CD4-positive, CD25-positive, alpha-beta regulatory T cell (primary cell): ENCODE measurements around the gene CBFA2T2. TPM values are rescaled to one million over a fixed set of nuclear protein-coding genes. Genes with fewer than 3 reads are reported as not detected.
"Not testable (repeated sequence)": the region's sequence is repeated elsewhere in the genome, so short reads cannot be mapped to it uniquely, and the experiment has no call there.

Source experiments
- ATAC-seq, 2 donors: fragments of 150-1000 bp; cut with Tn5 transposase; one replicate each; pipeline ENCODE4 v1.10.0; 2021; ENCODE audit warnings: low read depth in 2 of 2, moderate number of reproducible peaks in 2 of 2, moderate library complexity in 1 of 2
- DNase-seq, 3 donors: peaks; one replicate each; pipeline versions ENCODE4 v3.0.0 to v3.0.0-alpha.2; 2012 to 2022; ENCODE audit warnings: mixed read lengths in 1 of 3
- H3K27ac ChIP-seq: one replicate; pipeline ENCODE4 v1.7.0; 2013; ENCODE audit warnings: mild to moderate bottlenecking, low read length; ENCODE audit not compliant: insufficient read depth, poor library complexity, severe bottlenecking
- H3K27me3 ChIP-seq: one replicate; pipeline ENCODE4 v1.7.0; 2013; ENCODE audit warnings: low read length; ENCODE audit not compliant: control insufficient read depth, insufficient read depth
- H3K36me3 ChIP-seq: one replicate; pipeline ENCODE4 v1.7.0; 2013; ENCODE audit warnings: mild to moderate bottlenecking, low read length, moderate library complexity; ENCODE audit not compliant: control insufficient read depth, insufficient read depth
- H3K4me1 ChIP-seq: 2 replicates; pipeline ENCODE4 v1.7.0; 2013; ENCODE audit warnings: mild to moderate bottlenecking, low read length; ENCODE audit not compliant: insufficient read depth, control insufficient read depth, poor library complexity, severe bottlenecking
- H3K4me3 ChIP-seq: one replicate; pipeline ENCODE4 v1.7.0; 2013; ENCODE audit warnings: low read depth, mild to moderate bottlenecking, low read length, moderate library complexity
- H3K9me3 ChIP-seq, 2 experiments: 1 replicate in 1 of 2; 2 replicates in 1 of 2; pipeline ENCODE4 v1.7.0; 2013; ENCODE audit warnings: low read length in 2 of 2, mild to moderate bottlenecking in 1 of 2, moderate library complexity in 1 of 2; ENCODE audit not compliant: control insufficient read depth in 2 of 2
- H3K27ac Mint-ChIP-seq, 3 donors: one replicate each; pipeline ENCODE4 v1.8.0; 2020 to 2022; ENCODE audit warnings: mild to moderate bottlenecking in 3 of 3, mixed read lengths in 3 of 3, moderate library complexity in 2 of 3
- H3K27me3 Mint-ChIP-seq: one replicate; pipeline ENCODE4 v1.8.0; 2022; ENCODE audit warnings: mild to moderate bottlenecking, mixed read lengths
- H3K36me3 Mint-ChIP-seq: one replicate; pipeline ENCODE4 v1.8.0; 2020; ENCODE audit warnings: mixed read lengths
- H3K4me1 Mint-ChIP-seq, 4 donors: one replicate each; pipeline ENCODE4 v1.8.0; 2020 to 2022; ENCODE audit warnings: mixed read lengths in 4 of 4, mild to moderate bottlenecking in 1 of 4
- H3K4me3 Mint-ChIP-seq, 4 donors: one replicate each; pipeline ENCODE4 v1.8.0; 2020 to 2022; ENCODE audit warnings: mild to moderate bottlenecking in 4 of 4, mixed read lengths in 4 of 4, moderate library complexity in 3 of 4
- H3K9me3 Mint-ChIP-seq, 7 donors: one replicate each; pipeline ENCODE4 v1.8.0; 2020 to 2022; ENCODE audit warnings: mixed read lengths in 7 of 7, mild to moderate bottlenecking in 3 of 7, moderate library complexity in 2 of 7
- polyA plus RNA-seq, 4 donors: library from polyadenylated mRNA; unstranded; fragments of 300-500 nt; fragmentation: Illumina TruSeq; gene quantifications; one replicate each; pipeline ENCODE4 v1.2.3, GENCODE V29; 2021
- total RNA-seq: library from RNA; stranded (reverse); gene quantifications from one replicate; pipeline ENCODE4 v1.2.3, GENCODE V29; 2022

CBFA2T2 gene
- total and polyA plus RNA-seq, 5 donors from 2014 or later, result 11.8 to 31.0 (median 14.0) TPM

DNA sequence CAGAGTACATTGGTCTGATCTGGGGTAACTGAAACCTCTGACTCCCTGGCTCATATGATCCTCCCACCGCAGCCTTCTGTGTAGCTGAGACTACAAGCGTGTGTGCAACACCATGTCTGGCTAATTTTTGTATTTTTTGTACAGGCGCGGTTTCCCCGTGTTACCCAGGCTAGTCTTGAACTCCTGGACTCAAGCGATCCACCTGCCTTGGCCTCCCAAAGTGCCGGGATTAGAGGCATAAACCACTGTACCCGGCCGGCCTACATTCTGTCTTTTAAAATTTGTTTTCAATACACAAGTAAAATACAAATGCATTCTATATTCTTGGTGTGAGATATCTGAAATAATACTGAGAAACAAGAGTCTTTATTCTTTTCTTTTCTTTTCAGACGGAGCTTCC, 1.7 kb upstream of the CBFA2T2 start:
- Histone ChIP-seq H3K4me3 (no peak overlapping the region), H3K27me3 (no peaks in the 10 kb centered on the region), H3K4me1 (peaks cover 18% of the 10 kb centered on the region), H3K36me3 (no peaks in the 10 kb centered on the region), H3K9me3 (no peaks in the 10 kb centered on the region), H3K27ac (no peak overlapping the region)
- H3K27ac Mint-ChIP-seq, result peak overlapping the region in 2 of 3 donors; percentile 23 to 73
- H3K9me3 Mint-ChIP-seq, result no peaks in the 10 kb centered on the region
- no peaks in the 10 kb centered on the region for H3K27me3 Mint-ChIP-seq
- H3K4me1 Mint-ChIP-seq, result peaks cover 0 to 29% (median 12%) of the 10 kb centered on the region in 4 donors
- ATAC-seq (no peak), DNase-seq (no peak)
- H3K36me3 Mint-ChIP-seq, result no peaks in the 10 kb centered on the region
- peak overlapping the region; percentile 7 to 43 (median 16) for H3K4me3 Mint-ChIP-seq

DNA sequence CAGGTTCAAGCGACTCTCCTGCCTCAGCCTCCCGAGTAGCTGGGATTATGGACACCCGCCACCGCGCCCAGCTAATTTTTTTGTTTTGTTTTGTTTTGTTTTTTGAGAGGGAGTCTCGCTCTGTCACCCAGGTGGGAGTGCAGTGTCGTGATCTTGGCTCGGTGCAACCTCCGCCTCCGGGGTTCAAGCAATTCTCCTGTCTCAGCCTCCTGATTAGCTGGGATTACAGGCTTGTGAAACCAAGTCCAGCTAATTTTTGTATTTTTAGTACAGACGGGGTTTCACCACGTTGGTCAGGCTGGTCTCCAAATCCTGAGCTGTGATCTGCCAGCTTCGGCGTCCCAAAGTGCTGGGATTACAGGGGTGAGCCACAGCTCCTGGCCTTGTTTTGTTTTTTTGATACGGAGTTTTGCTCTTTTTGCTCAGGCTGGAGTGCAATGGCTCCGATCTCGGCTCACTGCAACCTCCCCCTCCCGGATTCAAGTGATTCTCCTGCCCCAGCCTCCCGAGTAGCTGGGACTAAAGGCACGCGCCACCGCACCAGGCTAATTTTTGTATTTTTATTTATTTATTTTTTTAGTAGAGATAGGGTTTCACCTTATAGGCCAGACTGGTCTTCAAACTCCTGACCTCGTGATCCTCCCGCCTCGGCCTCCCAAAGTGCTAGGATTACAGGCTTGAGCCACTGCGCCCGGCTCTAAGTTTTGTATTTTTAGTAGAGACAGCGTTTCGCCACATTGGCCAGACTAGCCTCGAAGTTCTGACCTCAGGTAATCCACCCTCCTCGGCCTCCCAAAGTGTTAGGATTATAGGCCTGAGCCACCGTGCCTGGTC, 1.0 kb upstream of the CBFA2T2 start:
- Histone ChIP-seq H3K4me3 (peak overlapping the region; percentile 78), H3K27ac (peak overlapping the region; percentile 96), H3K4me1 (peaks cover 18% of the 10 kb centered on the region)
- not testable (repeated sequence) for H3K36me3 Mint-ChIP-seq, ATAC-seq, H3K9me3 ChIP-seq, H3K9me3 Mint-ChIP-seq, H3K27me3 Mint-ChIP-seq, DNase-seq, H3K36me3 ChIP-seq, H3K27me3 ChIP-seq
- Mint-ChIP-seq H3K4me3 (peak overlapping the region; percentile 7 to 99 (median 47)), H3K27ac (peak overlapping the region in 1 of 3 donors; percentile 90), H3K4me1 (peaks cover 0 to 34% (median 15%) of the 10 kb centered on the region in 4 donors)

DNA sequence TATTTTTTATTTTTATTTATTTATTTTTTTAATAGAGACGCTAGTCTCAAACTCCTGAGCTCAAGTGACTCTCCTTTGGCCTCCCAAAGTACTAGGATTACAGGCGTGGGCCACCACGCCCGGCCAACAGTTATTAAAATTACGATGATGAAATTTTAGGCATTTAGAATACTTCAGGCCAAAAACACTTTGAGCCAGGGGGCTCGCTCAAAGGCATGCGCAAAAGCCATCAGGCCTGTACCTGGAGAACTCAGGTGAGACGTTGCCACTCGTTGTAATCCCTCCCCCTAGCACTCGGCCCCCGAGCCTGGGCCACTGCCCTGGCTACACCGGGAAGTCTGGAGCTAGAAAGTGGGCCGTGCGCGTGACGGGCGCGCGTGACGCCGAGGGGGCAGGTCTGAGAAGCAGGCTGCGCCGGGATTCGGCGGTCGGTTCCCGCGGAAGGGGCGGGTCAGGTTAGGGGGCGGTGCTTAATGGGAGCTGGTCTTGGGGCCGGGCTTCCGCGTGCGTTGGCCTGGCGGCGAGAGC, 337 bp upstream of the CBFA2T2 start:
- Mint-ChIP-seq H3K9me3 (no peaks in the 10 kb centered on the region), H3K4me1 (peaks cover 0 to 36% (median 16%) of the 10 kb centered on the region in 4 donors), H3K27ac (peak overlapping the region; percentile 48 to 95 (median 90)), H3K27me3 (no peaks in the 10 kb centered on the region), H3K4me3 (peak overlapping the region; percentile 90 to 99 (median 94)), H3K36me3 (no peaks in the 10 kb centered on the region)
- Histone ChIP-seq H3K27ac (peak overlapping the region; percentile 96), H3K36me3 (no peaks in the 10 kb centered on the region), H3K4me1 (peaks cover 18% of the 10 kb centered on the region), H3K27me3 (no peaks in the 10 kb centered on the region), H3K9me3 (no peaks in the 10 kb centered on the region), H3K4me3 (peak overlapping the region; percentile 78)
- DNase-seq, result peak; percentile 97 to 99 (median 98)
- ATAC-seq, result peak; percentile 96 to 97

DNA sequence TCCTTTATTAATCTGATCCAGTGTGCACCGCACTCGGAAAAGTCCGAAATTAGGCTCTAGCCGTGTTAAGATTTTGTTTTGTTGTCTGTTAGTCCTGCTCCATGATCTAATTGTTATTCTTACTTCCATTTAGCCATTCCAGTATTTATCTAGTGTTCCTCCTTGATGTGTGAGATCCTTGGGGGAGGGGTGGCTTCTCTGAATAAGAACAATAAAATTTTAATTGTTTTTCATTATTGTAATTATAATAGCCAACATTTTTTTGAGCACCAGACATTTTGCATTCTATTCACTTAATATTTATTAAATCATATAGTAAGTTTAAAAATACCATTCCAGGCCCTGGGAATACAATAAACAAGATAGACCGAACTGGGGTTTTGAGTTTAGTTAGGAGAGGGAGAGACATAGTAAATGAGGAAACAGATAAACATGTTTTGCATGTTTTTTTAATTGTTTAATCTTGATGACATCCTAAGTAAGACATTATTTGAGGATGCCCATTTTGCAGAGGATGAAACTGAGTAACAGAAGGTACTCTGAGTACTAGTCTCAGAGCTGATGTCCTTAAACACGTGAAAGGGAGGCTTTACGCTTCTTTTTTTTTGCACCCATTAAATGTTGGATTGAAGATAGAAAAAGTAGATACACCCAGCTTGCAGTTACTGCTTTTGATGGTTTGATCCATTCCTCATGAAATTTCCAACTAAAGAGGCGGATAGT, 1.2 kb downstream of the CBFA2T2 start:
- Mint-ChIP-seq H3K27ac (peak overlapping the region; percentile 32 to 89 (median 83)), H3K4me3 (peak overlapping the region; percentile 90 to 99 (median 93)), H3K4me1 (peaks cover 5 to 40% (median 20%) of the 10 kb centered on the region in 4 donors), H3K27me3 (no peaks in the 10 kb centered on the region), H3K9me3 (no peaks in the 10 kb centered on the region), H3K36me3 (no peaks in the 10 kb centered on the region)
- Histone ChIP-seq H3K27ac (no peak overlapping the region), H3K27me3 (no peaks in the 10 kb centered on the region), H3K9me3 (no peaks in the 10 kb centered on the region), H3K4me1 (peaks cover 18% of the 10 kb centered on the region), H3K36me3 (no peaks in the 10 kb centered on the region), H3K4me3 (peak overlapping the region; percentile 84)
- DNase-seq (no peak), ATAC-seq (no peak)

DNA sequence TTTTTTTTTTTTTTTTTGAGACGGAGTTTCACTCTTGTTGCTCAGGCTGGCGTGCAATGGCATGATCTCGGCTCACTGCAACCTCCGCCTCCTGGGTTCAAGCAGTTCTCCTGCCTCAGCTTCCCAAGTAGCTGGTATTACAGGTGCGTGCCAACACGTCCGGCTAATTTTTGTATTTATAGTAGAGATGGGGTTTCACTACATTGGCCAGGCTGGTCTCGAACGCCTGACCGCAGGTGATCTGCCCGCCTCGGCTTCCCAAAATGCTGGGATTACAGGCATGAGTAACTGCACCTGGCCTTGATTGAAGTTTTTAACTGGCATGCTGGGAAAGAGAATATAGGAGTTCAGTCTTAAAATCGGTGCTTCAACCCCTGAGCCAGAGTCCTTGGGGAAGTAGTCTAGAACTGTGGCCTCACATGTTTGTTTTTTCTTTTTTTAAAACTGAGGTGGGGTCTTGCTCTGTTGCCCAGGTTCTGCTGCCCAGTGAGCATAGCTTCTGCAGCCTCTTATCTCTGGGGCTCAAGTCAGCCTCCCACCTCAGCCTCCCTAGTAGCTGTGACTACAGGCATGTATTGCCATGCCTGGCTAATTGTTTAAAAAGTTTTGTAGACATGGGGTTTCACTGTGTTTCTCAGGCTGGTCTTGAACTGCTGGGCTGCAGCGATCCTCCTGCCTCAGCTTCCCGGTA, 3.3 kb downstream of the CBFA2T2 start:
- no peaks in the 10 kb centered on the region for H3K9me3 Mint-ChIP-seq
- peak overlapping the region in 3 of 4 donors; percentile 15 to 71 (median 29) for H3K4me3 Mint-ChIP-seq

DNA sequence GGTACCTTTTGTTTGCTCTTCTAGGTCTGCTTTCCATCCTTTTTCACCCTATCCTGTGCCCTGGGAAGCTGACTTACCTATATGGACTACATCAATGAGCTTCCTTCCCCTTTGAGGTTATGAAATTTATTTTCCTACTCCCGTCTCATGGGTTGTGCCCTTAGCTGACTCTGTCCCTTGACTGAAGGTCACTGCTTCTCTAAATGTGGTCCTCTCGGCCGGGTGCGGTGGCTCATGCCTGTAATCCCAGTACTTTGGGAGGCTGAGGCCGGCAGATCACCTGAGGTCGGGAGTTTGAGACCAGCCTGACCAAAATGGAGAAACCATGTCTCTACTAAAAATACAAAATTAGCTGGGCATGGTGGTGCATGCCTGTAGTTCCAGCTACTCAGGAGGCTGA, 6.9 kb downstream of the CBFA2T2 start:
- Mint-ChIP-seq H3K27ac (peak overlapping the region in 2 of 3 donors; percentile 26 to 47), H3K4me1 (peaks cover 23 to 57% (median 38%) of the 10 kb centered on the region in 4 donors), H3K4me3 (peak overlapping the region in 1 of 4 donors; percentile 66)
- H3K36me3 ChIP-seq, H3K36me3 Mint-ChIP-seq, H3K27me3 Mint-ChIP-seq, H3K4me1 ChIP-seq, H3K27me3 ChIP-seq, H3K4me3 ChIP-seq, H3K9me3 ChIP-seq, DNase-seq, H3K9me3 Mint-ChIP-seq, ATAC-seq, H3K27ac ChIP-seq: not testable (repeated sequence)

More for the DNA sequence above, 3.3 kb downstream of the CBFA2T2 start:
- Histone ChIP-seq H3K4me1 (peaks cover 18% of the 10 kb centered on the region), H3K9me3 (no peaks in the 10 kb centered on the region), H3K27me3 (no peaks in the 10 kb centered on the region), H3K4me3 (no peak overlapping the region), H3K27ac (no peak overlapping the region), H3K36me3 (no peaks in the 10 kb centered on the region)
- Mint-ChIP-seq H3K36me3 (no peaks in the 10 kb centered on the region), H3K27me3 (no peaks in the 10 kb centered on the region), H3K4me1 (peaks cover 11 to 54% (median 29%) of the 10 kb centered on the region in 4 donors), H3K27ac (no peak overlapping the region)
- DNase-seq (no peak), ATAC-seq (no peak)

DNA sequence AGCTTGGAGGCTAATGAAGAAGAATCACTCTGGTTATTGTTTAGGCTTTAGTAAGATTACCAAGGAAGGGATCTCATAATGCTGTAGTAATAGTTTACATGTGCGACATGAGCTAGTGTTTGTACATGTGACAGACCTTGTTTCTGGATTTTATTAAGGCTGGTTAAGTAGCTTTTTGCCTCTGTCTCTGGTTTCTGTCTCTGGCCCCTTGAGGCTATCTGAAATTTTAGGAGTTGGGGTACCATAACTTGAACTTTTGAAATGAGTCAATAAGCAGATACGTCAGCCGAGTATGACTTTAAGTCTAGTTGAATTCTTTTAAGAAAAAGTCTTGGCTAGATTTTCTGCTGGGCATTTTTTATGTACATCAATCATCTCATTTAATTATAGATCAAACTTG, 9.5 kb downstream of the CBFA2T2 start:
- no peaks in the 10 kb centered on the region for H3K27me3 Mint-ChIP-seq
- H3K4me1 ChIP-seq, result no peaks in the 10 kb centered on the region
- H3K9me3 ChIP-seq, result no peaks in the 10 kb centered on the region
- peaks cover 5% of the 10 kb centered on the region for H3K36me3 Mint-ChIP-seq
- DNase-seq (no peak), ATAC-seq (no peak)
- peak overlapping the region in 2 of 3 donors; percentile 55 to 60 for H3K27ac Mint-ChIP-seq
- no peaks in the 10 kb centered on the region for H3K27me3 ChIP-seq
- no peaks in the 10 kb centered on the region for H3K9me3 Mint-ChIP-seq
- H3K4me1 Mint-ChIP-seq, result peaks cover 28 to 43% (median 33%) of the 10 kb centered on the region in 4 donors
- no peak overlapping the region for H3K4me3 ChIP-seq
- H3K4me3 Mint-ChIP-seq, result no peak overlapping the region
- no peak overlapping the region for H3K27ac ChIP-seq
- no peaks in the 10 kb centered on the region for H3K36me3 ChIP-seq
